HT1080 (cell line): ENCODE results near the gene IGF2R. TPM values are rescaled to one million over a fixed set of nuclear protein-coding genes. Genes with fewer than 3 reads are reported as not detected.

ENCODE experiments used
- DNase-seq: peaks from one replicate; pipeline ENCODE4 v3.0.0-alpha.2; 2015; ENCODE audit warnings: low read depth
- total RNA-seq: library from RNA; depleted of rRNA; stranded (reverse); fragments of >200 nt; shearing (Covaris generic); gene quantifications from 2 replicates; pipeline ENCODE4 v1.2.3, GENCODE V29; 2014

IGF2R gene
- total RNA-seq, 1 experiment from 2014 or later, result 38.1 TPM

DNA sequence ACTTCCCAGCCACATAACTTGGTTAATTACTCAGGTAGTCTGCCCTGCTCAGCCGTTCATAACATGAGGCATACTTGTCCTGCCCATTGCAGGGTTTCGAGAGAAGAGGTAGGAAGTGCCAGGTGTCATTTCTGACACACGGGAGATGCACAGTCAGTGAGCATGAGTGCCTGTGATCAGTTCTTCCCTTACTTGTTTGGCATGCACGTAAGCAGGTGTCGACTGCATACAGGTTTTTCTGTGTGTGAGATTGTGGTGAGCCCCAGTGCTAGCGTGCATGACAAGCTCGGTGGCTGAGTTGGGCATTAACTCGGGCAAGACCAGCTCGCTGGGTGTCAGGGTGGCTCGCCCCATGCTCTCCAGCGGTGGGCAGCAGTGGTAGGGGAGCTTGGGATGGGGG lies 101.5 kb downstream of the IGF2R start:
- DNase-seq, result no peak

DNA sequence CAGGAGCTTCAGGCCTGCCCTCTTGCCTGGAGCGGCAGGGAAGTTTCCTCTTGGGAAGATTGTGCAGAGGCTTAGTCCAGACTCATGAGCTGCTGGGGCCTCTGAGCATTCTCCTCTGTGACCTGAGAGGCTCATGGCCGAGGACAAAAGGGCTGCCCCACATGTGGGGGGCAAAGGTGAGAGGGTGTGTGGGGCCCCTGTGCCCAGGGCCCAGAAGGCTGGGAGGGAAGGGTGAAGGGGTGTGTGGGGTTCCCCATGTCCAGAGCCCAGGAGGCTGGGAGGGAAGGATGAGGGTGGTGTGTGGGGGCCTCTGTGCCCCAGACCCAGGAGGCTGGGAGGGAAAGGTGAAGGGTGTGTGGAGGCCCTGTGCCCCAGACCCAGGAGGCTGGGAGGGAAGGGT lies 101.9 kb downstream of the IGF2R start:
- DNase-seq, result no peak

DNA sequence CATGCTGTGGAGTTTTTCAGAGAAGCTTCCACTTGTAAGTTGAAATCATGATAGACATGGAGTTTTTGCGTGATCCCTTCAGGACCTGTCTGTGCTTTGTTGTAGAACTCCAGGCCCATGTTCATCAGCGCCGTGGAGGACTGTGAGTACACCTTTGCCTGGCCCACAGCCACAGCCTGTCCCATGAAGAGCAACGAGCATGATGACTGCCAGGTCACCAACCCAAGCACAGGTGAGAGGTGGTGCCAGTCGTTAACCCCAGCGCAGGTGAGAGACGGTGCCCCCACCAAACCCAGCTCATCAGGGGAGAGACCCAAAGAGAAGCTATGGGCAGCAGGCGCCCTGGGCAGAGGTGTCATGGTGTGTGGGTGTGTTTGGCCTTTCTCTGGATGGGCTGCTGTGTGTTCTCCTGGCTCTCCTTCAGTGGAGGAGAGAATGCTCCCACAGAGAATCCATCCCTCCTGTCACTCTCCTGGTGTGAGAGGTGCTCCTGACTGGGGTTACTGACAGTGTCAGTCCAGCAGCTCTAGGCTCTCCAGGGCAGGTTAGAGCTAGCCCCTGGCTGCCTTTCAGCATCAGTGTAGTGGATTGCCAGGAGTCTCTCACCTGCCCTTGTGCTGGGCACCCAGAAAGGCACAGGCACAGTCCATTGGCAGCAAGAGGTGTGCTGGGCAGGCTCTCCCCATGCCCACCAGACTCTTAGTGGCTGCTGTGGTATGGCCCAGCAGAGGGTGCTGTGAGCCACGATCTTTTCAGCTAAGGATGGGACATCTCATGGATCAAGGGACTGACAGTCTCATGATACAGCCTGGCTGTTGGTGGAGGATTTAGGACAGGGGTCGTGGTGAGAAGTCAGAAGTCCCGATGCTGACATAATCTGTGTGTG lies 103.2 kb downstream of the IGF2R start:
- DNase-seq, result no peak

GRCh38 chr6:160073272-160073671 lies 104.4 kb downstream of the IGF2R start:
- no peak for DNase-seq

- DNase-seq, result no peak
These were observed 107.1 kb downstream of the IGF2R start for GRCh38 chr6:160076009-160076408.

GRCh38 chr6:160077024-160077423 lies 108.1 kb downstream of the IGF2R start:
- no peak for DNase-seq

- no peak for DNase-seq
These were observed 108.6 kb downstream of the IGF2R start for GRCh38 chr6:160077526-160077925.

GRCh38 chr6:160078883-160079685 lies 110.2 kb downstream of the IGF2R start:
- no peak for DNase-seq

DNA sequence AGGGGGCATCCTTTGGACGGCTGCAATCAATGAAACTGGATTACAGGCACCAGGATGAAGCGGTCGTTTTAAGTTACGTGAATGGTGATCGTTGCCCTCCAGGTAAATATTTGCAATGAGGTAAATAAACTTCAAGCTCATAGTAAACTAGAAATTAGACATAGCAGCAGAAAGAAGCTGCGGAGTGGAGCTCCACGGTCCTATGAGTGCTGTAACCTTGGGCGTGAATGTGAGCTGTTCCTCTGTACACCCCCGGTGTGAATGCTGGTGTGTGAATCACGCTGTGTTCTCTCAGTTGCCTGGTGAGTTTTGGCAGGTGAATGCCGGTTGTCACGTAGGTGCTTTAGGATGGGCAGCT lies 110.8 kb downstream of the IGF2R start:
- DNase-seq, result no peak

GRCh38 chr6:160080097-160080496 lies 111.2 kb downstream of the IGF2R start:
- DNase-seq, result no peak

GRCh38 chr6:160081398-160081797 lies 112.5 kb downstream of the IGF2R start:
- DNase-seq, result no peak

DNA sequence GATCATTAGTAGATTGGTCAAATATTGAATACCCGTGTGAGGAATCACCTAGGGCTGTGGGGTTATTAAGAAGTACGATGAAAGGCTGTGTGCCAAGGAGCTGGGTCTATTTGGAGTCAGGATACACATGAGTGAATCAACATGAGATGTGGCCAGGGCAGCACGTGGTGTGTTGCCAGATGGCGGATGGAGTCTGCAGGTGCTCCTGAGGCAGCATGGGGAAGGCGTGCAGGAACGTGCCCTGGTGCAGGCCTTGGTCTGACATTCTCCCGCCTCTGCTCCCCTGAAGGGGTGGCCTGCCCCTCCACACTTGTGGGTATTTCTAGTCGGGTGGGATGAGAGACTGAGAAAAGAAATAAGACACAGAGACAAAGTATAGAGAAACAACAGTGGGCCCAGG lies 113.7 kb downstream of the IGF2R start:
- DNase-seq, result no peak

- no peak for DNase-seq
These were observed 115.4 kb downstream of the IGF2R start for GRCh38 chr6:160084198-160084776.

DNA sequence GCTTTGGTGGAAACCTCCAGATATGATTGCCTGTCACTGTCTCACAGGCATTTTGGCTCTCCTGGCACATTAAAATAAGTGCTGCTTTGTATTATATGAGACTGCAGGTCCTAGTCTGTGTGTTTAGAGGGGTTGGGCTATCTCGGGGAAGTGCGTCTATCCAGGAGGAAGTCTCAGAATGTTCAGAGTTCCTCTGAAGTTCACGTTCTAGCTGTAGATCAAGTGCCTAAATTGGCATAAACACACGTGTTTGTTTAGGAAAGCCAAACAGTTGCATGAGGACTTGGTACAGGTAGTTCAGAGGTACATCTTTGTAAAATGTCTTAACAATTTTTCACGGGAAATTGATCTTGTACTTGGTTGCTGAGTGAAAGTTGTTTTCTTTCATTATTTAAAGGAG lies 116.3 kb downstream of the IGF2R start:
- no peak for DNase-seq

DNA sequence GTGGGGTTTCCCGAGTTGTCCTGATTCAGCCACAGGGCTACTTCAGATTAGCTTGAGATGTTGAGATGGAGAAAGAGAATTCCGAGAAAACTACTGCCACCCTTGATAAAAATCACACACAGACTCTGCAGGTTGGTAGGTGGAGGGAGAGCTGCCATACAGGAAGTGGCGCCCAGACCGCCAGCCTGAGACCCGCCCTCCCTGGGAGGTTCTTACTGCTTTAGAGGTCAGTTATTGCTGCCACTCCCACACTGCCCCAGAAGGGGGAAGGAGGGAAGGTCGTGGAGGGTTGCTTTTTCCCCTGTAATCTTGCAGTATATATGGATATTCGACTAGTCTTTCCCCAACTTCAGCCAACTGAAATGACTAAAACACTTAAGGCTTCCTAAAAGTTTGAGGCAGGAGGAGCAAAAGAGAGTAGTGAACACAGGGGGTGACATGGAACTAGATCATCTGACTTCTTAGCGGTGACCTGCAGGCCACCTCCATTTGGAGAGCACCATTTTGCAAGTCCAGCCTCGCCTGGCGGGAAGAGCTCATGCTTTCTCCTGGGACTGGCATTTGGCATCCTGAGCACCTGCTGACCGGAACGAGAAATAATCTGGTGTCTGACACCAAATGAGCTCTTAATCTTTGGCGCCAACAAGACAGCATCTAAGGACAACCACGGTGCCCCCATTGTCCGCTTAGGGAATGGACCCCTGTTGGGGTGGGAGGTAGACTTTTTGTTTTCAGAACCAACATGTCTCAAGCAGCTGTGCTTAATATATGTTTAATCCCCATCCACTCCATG lies 117.0 kb downstream of the IGF2R start:
- DNase-seq, result no peak

DNA sequence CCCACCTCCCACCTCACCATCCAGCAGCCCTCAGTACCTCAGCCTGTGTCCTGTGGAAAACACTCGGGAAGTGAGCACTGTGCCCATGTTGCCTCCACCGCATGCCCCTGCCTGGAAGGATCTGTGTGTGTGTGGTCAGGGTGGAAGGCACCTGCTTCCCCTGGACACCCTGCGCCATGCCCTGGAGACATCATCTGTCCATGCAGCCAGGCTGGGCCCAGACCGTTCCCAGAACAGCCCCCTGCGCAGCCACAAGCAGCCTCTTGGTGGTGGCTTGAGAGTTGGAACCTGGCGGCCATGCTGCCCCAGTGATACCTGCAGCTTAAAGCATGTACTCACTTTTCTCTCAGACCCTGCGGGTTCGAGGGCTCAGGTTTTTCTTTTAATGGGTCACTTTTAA lies 117.9 kb downstream of the IGF2R start:
- no peak for DNase-seq

- DNase-seq, result peak; percentile 68
These were observed 119.3 kb downstream of the IGF2R start for GRCh38 chr6:160088069-160088783.

- DNase-seq, result no peak
These were observed 120.1 kb downstream of the IGF2R start for GRCh38 chr6:160088784-160089533.

- no peak for DNase-seq
These were observed 120.6 kb downstream of the IGF2R start for GRCh38 chr6:160089534-160089897.
